Neural progenitor cell (in vitro differentiated cells): ENCODE results near the gene HSPB6. TPM values are rescaled to one million over a fixed set of nuclear protein-coding genes. Genes with fewer than 3 reads are reported as not detected.

Source experiments
- DNase-seq: peaks from one replicate; pipeline ENCODE4 v3.0.0-alpha.2; 2016; ENCODE audit warnings: low spot score
- H2AFZ ChIP-seq: fragments of 200-600 bp; sonication (generic); replicated peaks from 2 replicates; pipeline ENCODE4 v1.6.1; 2016; ENCODE audit warnings: antibody characterized with exemption
- H3F3A ChIP-seq: fragments of 200-600 bp; sonication (generic); 2 replicates; pipeline ENCODE4 v1.6.1; 2016; ENCODE audit warnings: antibody characterized with exemption, low read depth
- H3K27ac ChIP-seq: fragments of 200-600 bp; sonication (generic); 2 replicates; pipeline ENCODE4 v1.5.1; 2016; ENCODE audit warnings: mild to moderate bottlenecking
- H3K27me3 ChIP-seq: fragments of 200-600 bp; sonication (generic); 2 replicates; pipeline ENCODE4 v1.6.1; 2016; ENCODE audit warnings: mild to moderate bottlenecking, moderate library complexity
- H3K36me3 ChIP-seq: fragments of 200-600 bp; sonication (generic); 2 replicates; pipeline ENCODE4 v1.5.1; 2016
- H3K4me1 ChIP-seq: fragments of 200-600 bp; sonication (generic); 2 replicates; pipeline ENCODE4 v1.6.1; 2016; ENCODE audit warnings: mixed run types
- H3K4me2 ChIP-seq: fragments of 200-600 bp; sonication (generic); 2 replicates; pipeline ENCODE4 v1.6.1; 2016
- H3K4me3 ChIP-seq: fragments of 200-600 bp; sonication (generic); 2 replicates; pipeline ENCODE4 v1.5.1; 2016
- H3K79me2 ChIP-seq: fragments of 200-600 bp; sonication (generic); 2 replicates; pipeline ENCODE4 v1.6.1; 2016; ENCODE audit warnings: low read depth
- H3K9ac ChIP-seq: fragments of 200-600 bp; sonication (generic); 2 replicates; pipeline ENCODE4 v1.6.1; 2016
- H3K9me3 ChIP-seq: fragments of 200-600 bp; sonication (generic); 2 replicates; pipeline ENCODE4 v1.5.1; 2016; ENCODE audit warnings: low read depth
- H4K20me1 ChIP-seq: fragments of 200-600 bp; sonication (generic); 2 replicates; pipeline ENCODE4 v1.6.1; 2016; ENCODE audit warnings: low read depth
- H3K27ac Mint-ChIP-seq: 3 replicates; pipeline ENCODE4 v1.8.0; 2021; ENCODE audit warnings: mixed read lengths
- H3K27me3 Mint-ChIP-seq: 2 replicates; pipeline ENCODE4 v1.8.0; 2022; ENCODE audit warnings: low read depth, mild to moderate bottlenecking, inconsistent platforms, moderate library complexity, mixed read lengths; ENCODE audit not compliant: insufficient read depth
- H3K36me3 Mint-ChIP-seq: 3 replicates; pipeline ENCODE4 v1.8.0; 2021; ENCODE audit warnings: mixed read lengths
- H3K4me1 Mint-ChIP-seq: 3 replicates; pipeline ENCODE4 v1.8.0; 2021; ENCODE audit warnings: mixed read lengths
- H3K4me3 Mint-ChIP-seq: 3 replicates; pipeline ENCODE4 v1.8.0; 2021; ENCODE audit warnings: mild to moderate bottlenecking, moderate library complexity, mixed read lengths
- H3K9me3 Mint-ChIP-seq: 3 replicates; pipeline ENCODE4 v1.8.0; 2020; ENCODE audit warnings: mixed read lengths
- EZH2 ChIP-seq: fragments of 200-600 bp; sonication (generic); IDR thresholded peaks from 2 replicates; pipeline ENCODE4 v1.6.1; 2017; ENCODE audit warnings: antibody characterized with exemption, mild to moderate bottlenecking, moderate library complexity
- EZH2phosphoT487 ChIP-seq: fragments of 200-600 bp; sonication (generic); IDR thresholded peaks from 2 replicates; pipeline ENCODE4 v1.6.1; 2017; ENCODE audit warnings: antibody characterized with exemption
- total RNA-seq: library from RNA; depleted of rRNA; stranded (reverse); fragments of >200 nt; gene quantifications from 2 replicates; pipeline ENCODE4 v1.2.3, GENCODE V29; 2015; ENCODE audit warnings: low replicate concordance
- TF ChIP-seq, protein P1 (sequence below): fragments of 200-600 bp; sonication (generic); IDR thresholded peaks from 2 replicates; pipeline ENCODE4 v1.5.1; 2017; ENCODE audit warnings: antibody characterized with exemption, mild to moderate bottlenecking

HSPB6 gene
- total RNA-seq, 1 donor from 2014 or later, result not detected

DNA sequence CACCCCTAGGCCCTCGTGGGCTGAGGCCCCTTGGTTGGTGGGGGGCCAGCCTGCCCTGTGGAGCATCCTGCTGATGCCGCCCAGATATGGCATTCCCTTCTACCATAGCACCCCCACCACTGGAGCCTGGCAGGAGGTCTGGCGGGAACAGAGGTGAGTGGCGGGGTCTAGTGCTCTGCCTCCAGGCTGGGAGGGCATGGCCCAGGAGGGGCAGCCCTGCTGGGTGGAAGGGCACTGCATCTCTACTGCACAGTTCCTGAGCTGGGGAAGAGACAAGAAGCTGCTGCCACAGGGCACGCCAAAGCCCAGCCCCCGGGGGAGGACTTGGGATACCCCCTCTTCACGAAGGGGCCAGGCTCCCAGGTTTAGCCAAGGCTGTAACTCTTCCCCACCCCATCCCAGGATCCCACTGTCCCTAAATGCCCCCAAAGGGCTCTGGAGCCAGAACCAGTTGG, 41.4 kb downstream of the HSPB6 start:
- Histone ChIP-seq H3K9me3 (no peaks in the 10 kb centered on the region), H3F3A (peaks cover 19% of the 10 kb centered on the region), H3K27me3 (peaks cover 8% of the 10 kb centered on the region), H2AFZ (no peak overlapping the region), H4K20me1 (peaks cover 24% of the 10 kb centered on the region), H3K27ac (no peak overlapping the region), H3K4me2 (peak overlapping the region; percentile 93), H3K36me3 (no peaks in the 10 kb centered on the region), H3K4me3 (peak overlapping the region; percentile 58), H3K4me1 (peaks cover 22% of the 10 kb centered on the region), H3K9ac (no peak overlapping the region), H3K79me2 (peaks cover 22% of the 10 kb centered on the region)
- Mint-ChIP-seq H3K4me3 (peak overlapping the region; percentile 90), H3K27me3 (peaks cover 13% of the 10 kb centered on the region), H3K9me3 (no peaks in the 10 kb centered on the region), H3K27ac (no peak overlapping the region), H3K4me1 (peaks cover 46% of the 10 kb centered on the region), H3K36me3 (peaks cover 7% of the 10 kb centered on the region)
- TF ChIP-seq EZH2 (no peak), EZH2phosphoT487 (no peak)
- TF ChIP-seq, protein P1, sequence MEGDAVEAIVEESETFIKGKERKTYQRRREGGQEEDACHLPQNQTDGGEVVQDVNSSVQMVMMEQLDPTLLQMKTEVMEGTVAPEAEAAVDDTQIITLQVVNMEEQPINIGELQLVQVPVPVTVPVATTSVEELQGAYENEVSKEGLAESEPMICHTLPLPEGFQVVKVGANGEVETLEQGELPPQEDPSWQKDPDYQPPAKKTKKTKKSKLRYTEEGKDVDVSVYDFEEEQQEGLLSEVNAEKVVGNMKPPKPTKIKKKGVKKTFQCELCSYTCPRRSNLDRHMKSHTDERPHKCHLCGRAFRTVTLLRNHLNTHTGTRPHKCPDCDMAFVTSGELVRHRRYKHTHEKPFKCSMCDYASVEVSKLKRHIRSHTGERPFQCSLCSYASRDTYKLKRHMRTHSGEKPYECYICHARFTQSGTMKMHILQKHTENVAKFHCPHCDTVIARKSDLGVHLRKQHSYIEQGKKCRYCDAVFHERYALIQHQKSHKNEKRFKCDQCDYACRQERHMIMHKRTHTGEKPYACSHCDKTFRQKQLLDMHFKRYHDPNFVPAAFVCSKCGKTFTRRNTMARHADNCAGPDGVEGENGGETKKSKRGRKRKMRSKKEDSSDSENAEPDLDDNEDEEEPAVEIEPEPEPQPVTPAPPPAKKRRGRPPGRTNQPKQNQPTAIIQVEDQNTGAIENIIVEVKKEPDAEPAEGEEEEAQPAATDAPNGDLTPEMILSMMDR, result no peak
- no peak for DNase-seq

DNA sequence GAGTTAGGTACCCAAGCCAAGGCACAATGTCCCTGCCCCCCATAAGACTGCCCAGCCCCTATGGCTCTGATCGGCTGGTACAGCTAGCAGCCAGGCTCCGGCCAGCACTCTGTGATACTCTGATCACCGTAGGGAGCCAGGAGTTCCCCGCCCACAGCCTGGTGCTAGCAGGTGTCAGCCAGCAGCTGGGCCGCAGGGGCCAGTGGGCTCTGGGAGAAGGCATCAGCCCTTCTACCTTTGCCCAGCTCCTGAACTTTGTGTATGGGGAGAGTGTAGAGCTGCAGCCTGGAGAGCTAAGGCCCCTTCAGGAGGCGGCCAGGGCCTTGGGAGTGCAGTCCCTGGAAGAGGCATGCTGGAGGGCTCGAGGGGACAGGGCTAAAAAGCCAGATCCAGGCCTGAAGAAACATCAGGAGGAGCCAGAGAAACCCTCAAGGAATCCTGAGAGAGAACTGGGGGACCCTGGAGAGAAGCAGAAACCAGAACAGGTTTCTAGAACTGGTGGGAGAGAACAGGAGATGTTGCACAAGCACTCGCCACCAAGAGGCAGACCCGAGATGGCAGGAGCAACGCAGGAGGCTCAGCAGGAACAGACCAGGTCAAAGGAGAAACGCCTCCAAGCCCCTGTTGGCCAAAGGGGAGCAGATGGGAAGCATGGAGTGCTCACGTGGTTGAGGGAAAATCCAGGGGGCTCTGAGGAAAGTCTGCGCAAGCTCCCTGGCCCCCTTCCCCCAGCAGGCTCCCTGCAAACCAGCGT, 42.1 kb downstream of the HSPB6 start:
- Histone ChIP-seq H3K27ac (no peak overlapping the region), H3K4me1 (peaks cover 22% of the 10 kb centered on the region), H3K79me2 (peaks cover 17% of the 10 kb centered on the region), H3K9ac (no peak overlapping the region), H3K36me3 (no peaks in the 10 kb centered on the region), H3K27me3 (peaks cover 8% of the 10 kb centered on the region), H4K20me1 (peaks cover 19% of the 10 kb centered on the region), H3K4me3 (no peak overlapping the region), H3K4me2 (peak overlapping the region; percentile 93), H2AFZ (no peak overlapping the region), H3F3A (peaks cover 19% of the 10 kb centered on the region), H3K9me3 (no peaks in the 10 kb centered on the region)
- no peak for TF ChIP-seq EZH2phosphoT487
- no peak for TF ChIP-seq EZH2
- TF ChIP-seq, protein P1, result no peak
- peak; percentile 42 for DNase-seq
- no peaks in the 10 kb centered on the region for H3K9me3 Mint-ChIP-seq
- peak overlapping the region; percentile 76 for H3K4me3 Mint-ChIP-seq
- peak overlapping the region; percentile 32 for H3K27ac Mint-ChIP-seq
- peaks cover 11% of the 10 kb centered on the region for H3K27me3 Mint-ChIP-seq
- peaks cover 46% of the 10 kb centered on the region for H3K4me1 Mint-ChIP-seq
- H3K36me3 Mint-ChIP-seq, result peaks cover 4% of the 10 kb centered on the region

DNA sequence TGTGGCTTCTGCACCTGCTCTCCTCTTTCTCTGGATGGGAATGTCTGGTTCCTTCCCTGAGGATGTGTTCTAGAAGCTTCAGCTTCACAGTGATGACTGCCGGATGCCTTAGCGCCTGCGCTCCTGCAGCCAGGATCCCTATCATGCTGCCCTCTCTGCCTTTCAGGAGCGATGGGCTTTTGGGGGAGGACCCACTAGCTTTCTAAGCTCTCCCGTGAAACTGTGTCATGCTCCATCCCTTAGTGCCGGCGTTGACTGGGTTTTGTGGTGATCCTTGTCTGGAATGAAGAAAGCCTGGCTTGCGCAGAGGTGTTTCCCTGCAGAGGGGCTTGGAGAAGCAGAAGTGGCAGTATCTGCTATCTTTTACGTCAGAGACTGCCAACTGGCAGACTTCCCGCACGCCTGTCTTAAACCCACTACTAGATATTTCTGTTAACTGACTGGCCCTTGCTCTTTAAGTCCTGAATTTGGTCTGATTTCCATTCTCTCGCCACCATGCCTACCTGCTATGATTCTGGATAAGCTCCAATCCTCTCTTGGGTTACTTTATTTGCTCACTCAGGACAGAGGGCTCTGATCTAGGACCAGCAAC, 42.8 kb downstream of the HSPB6 start:
- Mint-ChIP-seq H3K27me3 (peaks cover 13% of the 10 kb centered on the region), H3K4me1 (peaks cover 40% of the 10 kb centered on the region), H3K36me3 (peaks cover 4% of the 10 kb centered on the region), H3K9me3 (no peaks in the 10 kb centered on the region), H3K27ac (no peak overlapping the region), H3K4me3 (peak overlapping the region; percentile 11)
- H4K20me1 ChIP-seq, result peaks cover 11% of the 10 kb centered on the region
- no peak overlapping the region for H3K9ac ChIP-seq
- H3K27ac ChIP-seq, result no peak overlapping the region
- no peak overlapping the region for H3K4me2 ChIP-seq
- no peak for DNase-seq
- H3K27me3 ChIP-seq, result peaks cover 8% of the 10 kb centered on the region
- H3K79me2 ChIP-seq, result peaks cover 9% of the 10 kb centered on the region
- H3K4me3 ChIP-seq, result no peak overlapping the region
- TF ChIP-seq EZH2phosphoT487 (no peak), EZH2 (no peak)
- TF ChIP-seq, protein P1, result no peak
- H3K36me3 ChIP-seq, result no peaks in the 10 kb centered on the region
- H3F3A ChIP-seq, result peaks cover 19% of the 10 kb centered on the region
- H3K9me3 ChIP-seq, result no peaks in the 10 kb centered on the region
- H3K4me1 ChIP-seq, result peaks cover 18% of the 10 kb centered on the region
- H2AFZ ChIP-seq, result no peak overlapping the region
